GM23248 (cell line): ENCODE measurements around the gene TYROBP. TPM values are rescaled to one million over a fixed set of nuclear protein-coding genes. Genes with fewer than 3 reads are reported as not detected.

Experiments used
- DNase-seq: peaks from one replicate; pipeline ENCODE4 v3.0.0-alpha.2; 2015
- H2AFZ ChIP-seq: fragments of 200-600 bp; sonication (generic); 2 replicates; pipeline ENCODE4 v1.6.1; 2016; ENCODE audit warnings: antibody characterized with exemption
- H3F3A ChIP-seq: fragments of 200-600 bp; sonication (generic); 2 replicates; pipeline ENCODE4 v1.6.1; 2016; ENCODE audit warnings: mild to moderate bottlenecking, antibody characterized with exemption, mixed run types; ENCODE audit not compliant: insufficient read depth
- H3K27ac ChIP-seq: fragments of 200-600 bp; sonication (generic); 2 replicates; pipeline ENCODE4 v1.5.1; 2016; ENCODE audit warnings: mild to moderate bottlenecking
- H3K27me3 ChIP-seq: fragments of 200-600 bp; sonication (generic); replicated peaks from 2 replicates; pipeline ENCODE4 v1.6.1; 2016; ENCODE audit warnings: mild to moderate bottlenecking; ENCODE audit not compliant: insufficient read depth
- H3K36me3 ChIP-seq: fragments of 200-600 bp; sonication (generic); 2 replicates; pipeline ENCODE4 v1.6.1; 2016; ENCODE audit warnings: low read depth, mild to moderate bottlenecking
- H3K4me1 ChIP-seq: fragments of 200-600 bp; sonication (generic); 2 replicates; pipeline ENCODE4 v1.6.1; 2016; ENCODE audit warnings: mild to moderate bottlenecking; ENCODE audit not compliant: insufficient read depth
- H3K4me2 ChIP-seq: fragments of 200-600 bp; sonication (generic); one replicate; pipeline ENCODE4 v1.6.1; 2016; ENCODE audit warnings: mild to moderate bottlenecking; ENCODE audit not compliant: unreplicated experiment
- H3K4me3 ChIP-seq: fragments of 200-600 bp; sonication (generic); 2 replicates; pipeline ENCODE4 v1.5.1; 2016; ENCODE audit warnings: mild to moderate bottlenecking
- H3K79me2 ChIP-seq: fragments of 200-600 bp; sonication (generic); 2 replicates; pipeline ENCODE4 v1.6.1; 2016; ENCODE audit warnings: mild to moderate bottlenecking; ENCODE audit not compliant: insufficient read depth
- H3K9ac ChIP-seq: fragments of 200-600 bp; sonication (generic); 2 replicates; pipeline ENCODE4 v1.6.1; 2016; ENCODE audit warnings: mild to moderate bottlenecking
- H3K9me2 ChIP-seq: fragments of 200-600 bp; sonication (generic); 2 replicates; pipeline ENCODE4 v1.6.1; 2016; ENCODE audit warnings: mixed run types, mild to moderate bottlenecking, moderate library complexity; ENCODE audit not compliant: insufficient read depth
- H3K9me3 ChIP-seq: fragments of 200-600 bp; sonication (generic); one replicate; pipeline ENCODE4 v1.6.1; 2017; ENCODE audit warnings: low read depth
- H4K20me1 ChIP-seq: fragments of 200-600 bp; sonication (generic); 2 replicates; pipeline ENCODE4 v1.6.0; 2016; ENCODE audit not compliant: insufficient read depth
- EZH2 ChIP-seq: fragments of 200-600 bp; sonication (generic); IDR thresholded peaks from 2 replicates; pipeline ENCODE4 v1.6.1; 2018; ENCODE audit warnings: antibody characterized with exemption, mild to moderate bottlenecking; ENCODE audit not compliant: insufficient read depth, poor library complexity, severe bottlenecking
- EZH2phosphoT487 ChIP-seq: fragments of 200-600 bp; sonication (generic); IDR thresholded peaks from 2 replicates; pipeline ENCODE4 v1.6.1; 2018; ENCODE audit warnings: antibody characterized with exemption, moderate library complexity, mild to moderate bottlenecking, low read depth; ENCODE audit not compliant: insufficient read depth
- WGBS, 2 experiments: methylation state at CpG; one replicate each; pipeline ENCODE4 v1.1.6; 2015 to 2017; ENCODE audit warnings: low lambda C conversion rate in 2 of 2, low coverage in 1 of 2; ENCODE audit errors: missing lambda C conversion rate in 2 of 2; 5-methylcytosine and 5-hydroxymethylcytosine counted together
- in situ Hi-C: fragments of 300-500 bp; cut with MboI; formaldehyde crosslinking; loops from 2 replicates; pipeline ENCODE4 v1.15.0; 2020
- polyA plus RNA-seq: library from polyadenylated mRNA; unstranded; fragments of >200 nt; fragmentation: Nextera tagmentation; extraction: Ambion mirVana; gene quantifications from 2 replicates; pipeline ENCODE4 v1.2.1, GENCODE V29; 2016
- total RNA-seq: library from RNA; depleted of rRNA; stranded (reverse); fragments of >200 nt; shearing (Covaris generic); gene quantifications from 2 replicates; pipeline ENCODE4 v1.2.3, GENCODE V29; 2014

The TYROBP gene
- total and polyA plus RNA-seq, 2 experiments from 2014 or later, result not detected

DNA sequence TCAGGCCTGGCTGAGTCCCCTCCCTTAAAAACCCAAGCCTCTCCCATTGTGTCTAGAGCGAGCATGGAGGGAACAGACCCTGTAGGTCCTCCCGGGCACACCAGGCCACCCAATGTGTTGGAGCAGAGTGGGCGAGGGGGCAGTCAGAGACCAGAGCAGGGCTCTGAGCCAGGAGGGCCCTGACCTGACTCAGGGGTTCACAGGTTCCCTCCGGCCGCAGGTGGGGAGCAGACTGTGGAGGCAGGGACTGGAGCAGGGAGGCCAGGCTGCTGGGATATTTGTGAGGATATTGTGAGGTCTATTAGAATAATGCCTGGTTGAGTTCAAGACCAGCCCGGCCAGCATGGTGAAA, 1.6 kb upstream of the TYROBP start:
- no peaks in the 10 kb centered on the region for H3K27me3 ChIP-seq
- WGBS, 2 experiments, result 73 to 81% methylated on average over 4 to 6 of the region's 6 CpGs
- TF ChIP-seq EZH2, result no peak
- H4K20me1 ChIP-seq, result no peaks in the 10 kb centered on the region
- no peak overlapping the region for H2AFZ ChIP-seq
- H3K79me2 ChIP-seq, result no peaks in the 10 kb centered on the region
- H3K4me3 ChIP-seq, result no peak overlapping the region
- H3K4me1 ChIP-seq, result peaks cover 20% of the 10 kb centered on the region
- no peak overlapping the region for H3K4me2 ChIP-seq
- H3K27ac ChIP-seq, result no peak overlapping the region
- H3K9me3 ChIP-seq, result no peaks in the 10 kb centered on the region
- in situ Hi-C loops, result no loop called here
- no peaks in the 10 kb centered on the region for H3K9me2 ChIP-seq
- no peak overlapping the region for H3K9ac ChIP-seq
- H3K36me3 ChIP-seq, result no peaks in the 10 kb centered on the region
- no peak for DNase-seq
- peaks cover 13% of the 10 kb centered on the region; the same call in 1 of the 2 replicates for H3F3A ChIP-seq

DNA sequence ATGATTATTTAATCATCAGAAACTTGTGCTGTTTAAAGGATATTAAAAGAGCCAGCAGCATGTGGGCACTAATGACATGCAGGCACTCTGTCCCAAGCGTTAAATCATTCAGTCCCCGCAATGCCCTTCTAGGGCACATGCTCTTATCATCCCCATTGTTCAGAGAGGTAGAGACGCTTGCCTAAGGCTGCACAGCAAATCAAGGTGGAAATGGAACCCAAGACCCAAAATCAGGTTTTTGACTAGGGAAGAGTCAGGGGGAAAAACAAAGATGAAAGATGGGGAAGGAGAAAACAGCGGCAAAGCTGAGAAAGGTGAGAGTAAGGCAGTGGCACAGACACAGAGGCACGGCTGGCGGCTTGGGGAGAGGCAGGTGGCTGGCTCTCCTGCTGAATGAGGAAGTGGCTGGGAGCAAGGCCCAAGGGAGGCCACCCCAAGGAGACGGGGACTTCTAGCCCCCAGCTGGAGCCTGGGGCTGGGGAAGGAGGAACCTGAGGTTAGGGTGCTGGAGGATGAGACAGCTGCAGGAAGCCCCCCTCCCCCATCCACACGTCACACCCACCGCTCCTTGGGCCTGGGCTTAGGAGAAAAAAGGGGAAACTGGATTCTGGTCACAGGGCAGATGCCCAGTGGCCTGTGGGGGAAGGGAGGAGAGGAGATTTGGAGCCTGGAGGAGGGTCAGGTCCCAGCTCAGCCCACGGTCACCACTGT, 1.0 kb upstream of the TYROBP start:
- DNase-seq, result no peak
- Histone ChIP-seq H3K27me3 (no peaks in the 10 kb centered on the region), H3K4me2 (no peak overlapping the region), H2AFZ (no peak overlapping the region), H3K9me2 (no peaks in the 10 kb centered on the region), H4K20me1 (no peaks in the 10 kb centered on the region), H3K79me2 (no peaks in the 10 kb centered on the region), H3F3A (peaks cover 13% of the 10 kb centered on the region; the same call in 1 of the 2 replicates), H3K9ac (no peak overlapping the region), H3K36me3 (no peaks in the 10 kb centered on the region), H3K27ac (no peak overlapping the region), H3K9me3 (no peaks in the 10 kb centered on the region), H3K4me1 (peaks cover 19% of the 10 kb centered on the region), H3K4me3 (no peak overlapping the region)
- TF ChIP-seq EZH2phosphoT487 (no peak), EZH2 (no peak)
- in situ Hi-C loops, result no loop called here
- 69 to 72% methylated on average over 10 of the region's 10 CpGs for WGBS, 2 experiments

DNA sequence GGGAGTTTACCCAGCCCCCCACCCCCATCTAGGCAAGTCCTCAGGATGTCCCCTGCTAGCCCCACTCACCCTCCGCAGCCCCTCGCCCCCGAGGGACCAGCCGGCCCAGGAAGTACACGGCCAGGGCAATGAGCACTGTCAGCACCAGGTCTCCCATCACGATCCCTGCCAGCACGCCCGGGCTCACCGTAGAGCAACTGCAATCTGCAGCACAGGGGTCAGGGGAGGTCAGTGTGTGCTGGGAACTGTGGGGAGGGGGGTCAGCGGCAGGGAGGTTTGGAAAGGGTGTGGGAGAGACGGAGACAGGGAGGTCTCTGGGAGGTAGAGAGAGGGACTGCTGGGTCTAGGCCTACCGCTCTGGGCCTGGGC, 734 bp downstream of the TYROBP start:
- Histone ChIP-seq H3F3A (peaks cover 4% of the 10 kb centered on the region; the same call in 1 of the 2 replicates), H3K79me2 (no peaks in the 10 kb centered on the region), H4K20me1 (no peaks in the 10 kb centered on the region), H3K27me3 (no peaks in the 10 kb centered on the region), H3K9me2 (no peaks in the 10 kb centered on the region), H3K9me3 (no peaks in the 10 kb centered on the region), H3K4me1 (peaks cover 19% of the 10 kb centered on the region), H3K36me3 (no peaks in the 10 kb centered on the region), H3K27ac (no peak overlapping the region), H3K9ac (no peak overlapping the region), H2AFZ (no peak overlapping the region), H3K4me3 (no peak overlapping the region), H3K4me2 (no peak overlapping the region)
- 44 to 45% methylated on average over 11 to 12 of the region's 12 CpGs for WGBS, 2 experiments
- TF ChIP-seq EZH2 (no peak), EZH2phosphoT487 (no peak)
- in situ Hi-C loops, result no loop called here
- no peak for DNase-seq

DNA sequence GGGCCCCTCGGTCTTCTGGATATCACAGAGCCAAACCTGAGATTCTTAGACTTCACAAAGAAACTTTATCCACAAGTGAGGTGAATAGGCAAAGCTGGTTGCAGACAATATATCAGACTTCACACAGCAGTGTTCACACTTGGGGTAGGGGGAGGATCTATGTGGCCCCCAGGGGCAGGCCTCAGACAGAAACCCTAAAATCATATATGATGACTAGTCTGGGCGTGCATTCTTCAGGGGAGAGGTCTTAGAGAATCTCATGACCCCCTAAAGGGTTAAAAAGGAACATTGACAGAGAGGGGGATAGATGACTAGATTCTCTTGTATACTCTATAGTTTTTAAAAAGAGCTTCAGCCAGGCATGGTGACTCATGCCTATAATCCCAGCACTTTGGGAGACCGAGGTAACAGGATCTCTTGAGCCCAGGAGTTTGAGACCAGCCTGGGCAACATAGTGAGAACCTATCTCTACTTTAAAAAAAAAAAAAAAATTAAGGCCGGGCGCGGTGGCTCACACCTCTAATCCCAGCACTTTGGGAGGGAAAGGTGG, 2.8 kb downstream of the TYROBP start:
- no peaks in the 10 kb centered on the region for H3K9me3 ChIP-seq
- TF ChIP-seq EZH2phosphoT487, result no peak
- no peak for TF ChIP-seq EZH2
- peaks cover 18% of the 10 kb centered on the region for H3F3A ChIP-seq
- H3K27ac ChIP-seq, result no peak overlapping the region
- no peak overlapping the region for H3K9ac ChIP-seq
- H3K36me3 ChIP-seq, result no peaks in the 10 kb centered on the region
- no peak overlapping the region for H3K4me3 ChIP-seq
- no peak overlapping the region for H2AFZ ChIP-seq
- H3K4me2 ChIP-seq, result no peak overlapping the region
- H3K79me2 ChIP-seq, result no peaks in the 10 kb centered on the region
- DNase-seq, result no peak
- no peaks in the 10 kb centered on the region for H4K20me1 ChIP-seq
- peaks cover 34% of the 10 kb centered on the region for H3K4me1 ChIP-seq
- in situ Hi-C loops, result no loop called here
- H3K9me2 ChIP-seq, result no peaks in the 10 kb centered on the region
- 80 to 81% methylated on average over 6 of the region's 6 CpGs for WGBS, 2 experiments
- no peaks in the 10 kb centered on the region for H3K27me3 ChIP-seq
